Measurements from ENCODE around the gene USHBP1.

Gene USHBP1, protein sequence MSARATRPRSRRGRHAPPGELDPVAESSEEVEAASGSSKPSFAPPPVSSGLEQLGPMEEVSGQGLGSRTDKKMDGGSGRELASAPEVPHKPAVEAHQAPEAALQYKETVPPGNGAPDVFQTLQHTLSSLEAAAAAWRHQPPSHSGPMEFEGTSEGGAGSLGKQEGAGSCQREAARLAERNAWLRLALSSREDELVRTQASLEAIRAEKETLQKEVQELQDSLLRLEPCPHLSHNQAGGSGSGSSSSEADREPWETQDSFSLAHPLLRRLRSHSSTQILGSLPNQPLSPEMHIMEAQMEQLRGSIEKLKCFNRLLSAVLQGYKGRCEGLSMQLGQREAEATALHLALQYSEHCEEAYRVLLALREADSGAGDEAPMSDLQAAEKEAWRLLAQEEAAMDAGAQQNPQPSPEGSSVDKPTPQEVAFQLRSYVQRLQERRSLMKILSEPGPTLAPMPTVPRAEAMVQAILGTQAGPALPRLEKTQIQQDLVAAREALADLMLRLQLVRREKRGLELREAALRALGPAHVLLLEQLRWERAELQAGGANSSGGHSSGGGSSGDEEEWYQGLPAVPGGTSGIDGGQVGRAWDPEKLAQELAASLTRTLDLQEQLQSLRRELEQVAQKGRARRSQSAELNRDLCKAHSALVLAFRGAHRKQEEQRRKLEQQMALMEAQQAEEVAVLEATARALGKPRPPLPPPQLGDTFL

DNA sequence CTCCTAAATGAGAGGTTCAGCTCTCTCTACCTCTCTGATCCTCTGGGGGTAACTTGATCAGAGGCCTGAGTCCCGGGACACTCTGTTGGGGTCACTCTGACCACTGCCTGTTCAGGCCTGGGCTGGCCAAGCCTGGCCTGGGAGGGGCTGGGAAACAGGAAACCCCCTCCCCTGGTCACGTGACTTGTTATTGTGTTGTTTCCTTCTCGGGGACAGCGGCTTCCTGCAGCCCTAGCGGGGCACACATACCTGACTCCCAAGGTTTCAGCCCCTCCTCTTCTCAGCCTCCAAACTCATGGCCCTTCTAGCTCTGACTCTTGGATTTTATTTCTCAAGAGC lies at the start of gene USHBP1:
Gene USHBP1, minus strand, starts transcription at position 105 of the 339 bp plus-strand sequence. CDS start 446 bp downstream, outside the sequence.
- DNase-seq, result no peak

DNA sequence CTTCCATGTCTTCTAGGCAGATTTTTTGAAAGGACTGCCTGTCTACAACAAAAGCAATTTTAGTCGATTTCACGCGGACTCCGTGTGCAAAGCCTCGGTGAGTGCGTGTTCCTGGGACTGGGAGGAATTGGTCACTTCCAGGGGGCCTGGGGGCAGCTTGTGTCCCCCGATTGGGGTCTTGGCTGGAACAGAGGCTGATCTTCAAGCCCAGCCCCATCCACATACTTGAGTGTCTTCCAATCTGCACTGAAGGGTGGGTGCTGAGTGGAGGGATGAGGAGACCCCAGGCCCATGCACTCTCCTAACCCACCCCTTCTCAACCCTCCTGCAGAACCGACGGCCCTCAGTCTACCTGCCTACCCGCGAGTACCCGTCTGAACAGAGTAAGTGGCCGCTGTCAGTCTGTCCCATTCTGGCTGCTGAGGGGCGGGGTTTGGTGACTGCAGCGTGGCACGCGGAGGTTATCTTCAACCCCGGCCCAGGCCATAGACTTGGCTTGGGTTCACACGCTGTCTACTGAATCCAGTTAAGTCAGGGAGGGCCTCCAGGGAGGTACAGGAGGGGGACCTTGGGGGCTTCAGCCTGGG lies 49.6 kb upstream of the USHBP1 start:
- DNase-seq, result no peak

DNA sequence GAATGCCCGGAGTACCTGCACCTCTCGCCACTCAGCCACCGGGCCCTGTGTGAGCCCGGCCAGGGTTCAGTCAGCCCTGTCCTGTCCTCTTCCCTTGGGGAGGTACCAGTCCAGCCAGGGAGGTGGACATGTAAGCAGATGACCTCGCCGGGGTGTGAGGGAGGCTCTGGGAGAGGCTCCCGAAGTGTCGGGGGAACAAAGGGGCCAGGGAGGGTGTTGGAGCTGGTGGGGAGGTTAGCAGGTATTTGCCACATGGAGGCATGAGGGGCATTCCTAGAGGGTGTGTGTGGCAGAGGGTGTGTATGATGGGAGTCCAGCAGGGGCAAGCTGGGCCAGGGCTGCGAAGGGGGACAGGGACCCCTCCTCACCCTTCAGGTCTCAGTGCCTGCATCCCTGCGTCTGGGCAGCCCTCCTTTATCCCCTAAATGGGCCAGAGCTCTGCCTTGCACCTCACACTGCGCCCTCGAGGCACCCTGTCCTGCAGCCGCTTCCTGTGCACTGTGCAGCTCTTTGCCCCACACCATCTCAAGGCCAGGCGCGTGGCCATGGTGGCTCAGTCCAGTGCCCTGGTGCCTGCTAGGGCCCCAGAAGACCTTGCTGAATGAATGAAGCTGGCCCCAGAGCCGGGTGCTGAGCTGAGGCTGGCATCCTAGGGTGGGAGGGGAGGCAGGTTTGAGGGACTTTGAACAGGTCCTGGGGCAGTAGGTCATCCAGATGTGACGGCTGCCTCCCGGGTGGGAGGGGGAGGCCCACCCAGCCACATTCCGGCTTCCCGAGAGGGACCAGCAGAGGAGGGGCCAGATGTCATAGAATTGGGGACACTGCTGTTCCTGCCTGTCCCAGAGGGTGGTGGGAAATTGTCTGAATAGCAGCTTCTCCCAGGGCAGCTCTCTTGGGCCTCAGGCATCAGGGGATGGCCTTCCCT lies 47.9 kb upstream of the USHBP1 start:
- DNase-seq, result no peak

DNA sequence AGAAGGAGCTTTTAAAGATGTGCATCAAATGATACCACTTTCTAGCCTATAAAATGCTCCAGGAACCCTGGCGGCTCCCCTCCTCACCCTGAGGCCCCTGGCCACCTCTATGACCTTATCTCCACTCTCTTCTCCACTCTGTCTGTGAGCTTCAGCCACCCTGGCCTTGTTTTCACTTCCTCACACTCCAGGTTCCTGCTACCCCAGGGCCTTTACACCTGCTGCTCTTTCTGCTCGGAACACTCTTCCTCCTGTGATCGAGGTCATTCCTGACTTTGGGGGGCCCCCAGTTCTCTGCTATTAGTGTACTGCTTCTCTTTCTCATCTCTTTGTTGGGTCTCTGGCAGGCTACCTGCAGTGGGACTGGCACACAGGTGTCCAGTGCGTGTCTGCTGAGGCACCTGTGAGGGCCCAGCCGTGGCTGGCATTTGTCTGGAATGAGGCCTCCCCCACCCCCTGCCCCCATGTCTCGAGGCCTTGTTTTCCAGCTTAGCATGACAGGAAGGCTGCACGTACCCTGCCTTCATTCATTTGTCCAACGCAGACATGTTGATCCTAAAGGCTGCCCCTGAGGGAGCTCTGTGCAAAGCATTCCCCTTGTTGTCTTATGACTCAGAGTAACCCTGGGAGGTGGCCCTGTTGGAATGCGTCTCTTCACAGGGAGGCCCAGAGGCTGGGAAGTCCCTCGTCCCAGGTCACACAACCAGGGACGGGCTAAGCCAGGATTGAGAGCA lies 47.1 kb upstream of the USHBP1 start:
- DNase-seq, result no peak

DNA sequence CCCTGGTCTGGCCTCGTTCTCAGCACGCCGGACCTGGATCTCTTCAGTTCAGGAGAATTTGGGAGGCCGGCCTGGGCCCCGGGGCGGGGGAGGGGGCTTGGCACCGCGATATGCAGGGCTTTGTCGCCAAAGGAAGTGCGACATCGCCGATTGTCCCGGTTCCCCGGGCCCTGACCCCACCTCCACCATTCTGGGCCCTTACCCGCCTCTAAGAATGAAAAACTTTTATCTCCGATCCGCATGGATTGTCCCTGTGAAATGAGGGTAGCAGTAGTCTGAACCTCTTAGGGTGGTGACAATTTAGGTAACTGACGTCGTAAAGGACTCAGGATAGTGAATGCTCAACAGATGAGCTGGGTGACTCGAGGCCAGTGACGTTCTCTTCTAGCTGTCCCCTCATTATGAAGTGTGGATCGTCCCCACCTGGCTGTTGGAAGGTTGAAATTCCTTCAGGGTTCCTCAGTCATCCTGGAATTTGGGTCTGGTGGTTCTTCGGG lies 45.5 kb upstream of the USHBP1 start:
- DNase-seq, result no peak

DNA sequence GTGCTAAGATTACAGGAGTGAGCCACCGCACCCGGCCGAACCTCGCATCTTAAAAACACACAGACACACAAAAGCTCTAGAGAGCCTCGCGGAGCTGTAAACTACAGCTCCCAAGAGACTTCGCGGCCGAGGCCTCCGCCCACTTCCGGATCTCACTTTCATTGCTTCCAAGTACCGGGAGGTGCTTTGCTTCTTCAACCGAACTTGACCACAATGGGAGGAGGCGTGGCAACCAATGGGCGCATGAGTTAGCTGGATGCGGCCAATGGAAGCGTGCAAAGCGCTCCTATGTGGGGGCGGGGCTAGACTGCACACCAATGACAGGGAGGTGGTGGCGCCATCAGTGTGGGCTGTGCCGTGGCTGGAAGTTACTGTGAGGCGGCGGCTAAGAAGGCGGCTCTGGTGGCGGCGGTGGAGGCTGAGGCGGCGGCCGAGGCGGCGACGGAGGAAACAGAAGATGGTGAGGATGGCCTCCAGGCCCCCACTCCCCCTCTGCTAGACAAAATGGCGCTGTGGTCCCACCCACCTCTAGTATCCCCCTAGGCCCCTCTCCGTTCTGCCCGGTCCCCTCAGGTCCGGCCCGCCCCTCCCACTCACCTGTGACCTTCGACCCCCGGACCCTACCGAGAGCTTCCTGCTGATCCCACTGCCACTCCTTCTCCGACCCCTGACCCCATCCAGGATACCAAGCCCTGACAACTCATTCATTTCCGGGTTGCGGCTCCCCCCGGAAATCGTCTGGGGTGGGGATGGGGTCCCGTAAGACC lies 44.8 kb upstream of the USHBP1 start, which contains the start of gene DDA1:
Gene DDA1, plus strand, starts transcription at position 366 of the 767 bp plus-strand sequence. Its CDS starts 92 bp downstream, at position 458.
- peak; percentile 99 for DNase-seq

DNA sequence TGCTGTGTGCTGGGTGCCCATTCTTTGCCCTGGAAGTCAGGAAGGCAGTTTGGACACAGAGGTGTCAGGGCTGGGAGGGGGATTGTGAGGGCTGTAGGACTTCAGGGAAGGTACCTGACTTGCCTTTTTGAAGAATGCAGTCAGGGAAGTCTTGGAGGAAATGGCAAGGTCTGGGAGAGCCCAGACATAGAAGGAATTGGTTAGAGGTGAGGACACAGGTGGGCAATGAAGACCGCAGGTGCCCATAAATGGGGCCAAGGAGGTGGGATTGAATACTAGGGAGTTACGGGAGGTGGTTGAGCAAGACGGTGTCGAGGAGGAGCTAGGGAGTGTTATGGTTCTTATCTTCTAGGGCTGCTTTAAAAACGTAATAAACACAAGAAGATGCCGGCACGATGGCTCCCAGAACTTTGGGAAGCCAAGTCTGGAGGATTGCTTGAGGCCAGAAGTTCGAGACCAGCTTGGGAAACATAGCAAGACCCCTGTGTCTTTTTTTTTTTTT lies 43.4 kb upstream of the USHBP1 start:
- DNase-seq, result no peak

DNA sequence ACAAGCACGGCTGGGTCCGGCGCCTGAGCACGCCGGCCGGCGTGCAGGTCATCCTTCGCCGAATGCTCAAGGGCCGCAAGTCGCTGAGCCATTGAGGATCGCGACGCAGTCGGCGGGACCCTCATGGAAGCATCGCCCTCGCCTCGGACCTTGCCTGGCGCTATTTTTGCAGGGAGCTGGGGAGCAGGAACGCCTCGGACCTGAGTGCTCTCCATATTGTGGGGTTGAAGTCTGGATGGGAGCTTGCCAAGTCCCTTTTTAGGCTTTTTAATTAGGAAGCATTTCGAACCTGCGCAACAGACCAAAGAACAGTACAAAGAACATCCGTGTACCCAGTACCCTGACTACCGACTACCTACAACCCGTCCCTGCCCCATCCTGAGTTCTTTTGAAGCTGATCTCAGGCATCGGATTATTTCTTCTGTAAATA lies 41.8 kb upstream of the USHBP1 start:
- no peak for DNase-seq

DNA sequence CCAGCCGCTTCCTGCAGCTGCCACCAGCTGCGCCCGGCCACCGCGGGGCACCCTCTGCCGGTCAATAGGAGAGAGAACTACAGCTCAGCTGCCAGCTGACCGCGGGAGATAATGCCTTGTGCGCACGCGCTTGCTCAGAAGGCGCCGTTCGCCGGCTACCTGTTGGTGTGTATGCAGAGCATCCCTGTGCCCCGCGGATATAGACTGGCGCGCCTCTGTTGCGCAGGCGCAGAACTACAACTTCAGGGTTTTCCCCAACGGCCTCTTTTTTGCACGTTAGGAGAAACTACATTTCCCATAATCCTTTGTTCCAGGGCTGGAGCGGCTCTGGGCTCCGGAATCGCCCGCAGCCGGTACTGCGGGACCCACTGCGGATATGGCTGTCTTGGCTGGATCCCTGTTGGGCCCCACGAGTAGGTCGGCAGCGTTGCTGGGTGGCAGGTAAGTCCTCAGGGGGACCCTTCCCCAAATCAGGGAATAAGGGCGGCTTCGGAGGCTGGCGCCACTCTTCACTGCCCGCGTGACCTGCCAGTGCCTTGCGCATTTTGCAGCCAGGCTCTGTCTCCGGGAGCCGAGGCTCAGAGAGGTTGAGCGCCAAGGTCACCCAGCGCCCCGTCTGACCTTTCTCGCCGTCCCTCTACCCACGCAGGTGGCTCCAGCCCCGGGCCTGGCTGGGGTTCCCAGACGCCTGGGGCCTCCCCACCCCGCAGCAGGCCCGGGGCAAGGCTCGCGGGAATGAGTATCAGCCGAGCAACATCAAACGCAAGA lies 41.2 kb upstream of the USHBP1 start, which contains the start of gene MRPL34:
Gene MRPL34, plus strand, starts transcription at position 356 of the 768 bp plus-strand sequence. Its CDS starts 21 bp downstream, at position 377.
- DNase-seq, result peak; percentile 98

DNA sequence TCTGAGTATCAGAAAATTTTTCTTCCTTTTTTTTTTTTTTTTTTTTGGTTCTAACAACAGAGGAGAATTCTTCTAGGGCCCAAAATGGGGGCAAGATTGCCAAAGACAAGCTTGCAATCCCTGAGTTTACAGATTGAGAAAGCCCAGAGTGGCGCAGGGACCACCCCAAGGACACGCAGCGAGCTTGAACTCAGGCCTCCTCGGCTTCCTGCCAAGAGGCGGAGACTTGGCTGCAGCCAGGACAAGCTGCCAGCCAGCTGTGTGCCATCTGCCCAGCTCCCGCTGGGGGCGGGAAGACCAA lies 40.6 kb upstream of the USHBP1 start:
- DNase-seq, result no peak

DNA sequence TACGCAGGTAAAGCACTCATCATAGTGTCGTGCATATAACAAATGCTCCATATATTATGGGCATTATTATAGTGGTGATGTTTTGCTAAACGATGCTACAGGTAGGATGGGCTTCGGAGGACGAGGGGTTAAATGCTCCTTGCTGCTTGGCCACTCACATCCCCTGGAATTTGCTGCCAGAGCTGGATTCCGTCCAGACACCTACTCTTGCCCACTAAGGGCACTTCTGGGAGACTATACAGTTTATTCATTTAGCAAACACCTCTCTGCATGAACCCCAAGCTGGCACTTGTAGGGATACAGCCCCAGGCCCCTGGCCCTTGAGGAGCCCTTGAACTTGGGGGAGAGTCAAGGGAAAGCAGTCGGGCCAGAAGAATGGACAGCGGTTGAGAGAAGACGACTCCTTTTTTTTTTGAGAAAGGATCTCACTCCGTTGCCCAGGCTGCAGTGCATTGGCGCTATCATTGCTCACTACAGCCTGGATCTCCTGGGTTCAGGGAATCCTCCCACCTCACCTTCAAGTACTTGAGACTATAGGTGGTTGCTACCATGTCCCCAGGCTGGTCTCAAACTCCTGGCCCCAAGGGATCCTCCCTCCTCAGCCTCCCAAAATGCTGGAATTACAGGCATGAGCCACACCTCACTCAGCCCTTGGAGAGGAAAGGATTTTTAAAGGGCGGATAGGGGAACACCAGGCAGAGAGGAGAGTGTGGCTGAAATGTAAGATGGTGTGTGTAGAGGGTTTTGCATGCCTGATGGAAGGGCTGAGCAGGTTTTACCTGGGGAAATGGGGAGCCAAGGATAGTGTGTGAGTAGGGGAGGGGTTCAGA lies 40.1 kb upstream of the USHBP1 start:
- no peak for DNase-seq

DNA sequence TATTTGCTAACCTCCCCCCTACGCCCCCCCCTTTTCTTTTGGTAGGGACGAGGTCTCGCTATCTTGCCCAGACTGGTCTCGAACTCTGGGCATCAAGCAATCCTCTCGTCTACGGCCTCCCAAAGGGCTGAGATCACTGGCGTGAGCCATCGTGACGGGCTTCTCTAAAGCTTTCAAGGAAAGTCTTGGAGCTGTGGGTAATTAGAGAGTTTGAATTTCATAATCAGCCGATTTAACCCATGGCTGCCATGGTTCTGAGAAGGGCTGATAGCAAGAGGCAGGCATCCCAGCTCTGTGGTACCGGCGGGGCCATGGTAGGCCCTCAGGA lies 39.4 kb upstream of the USHBP1 start:
- no peak for DNase-seq

DNA sequence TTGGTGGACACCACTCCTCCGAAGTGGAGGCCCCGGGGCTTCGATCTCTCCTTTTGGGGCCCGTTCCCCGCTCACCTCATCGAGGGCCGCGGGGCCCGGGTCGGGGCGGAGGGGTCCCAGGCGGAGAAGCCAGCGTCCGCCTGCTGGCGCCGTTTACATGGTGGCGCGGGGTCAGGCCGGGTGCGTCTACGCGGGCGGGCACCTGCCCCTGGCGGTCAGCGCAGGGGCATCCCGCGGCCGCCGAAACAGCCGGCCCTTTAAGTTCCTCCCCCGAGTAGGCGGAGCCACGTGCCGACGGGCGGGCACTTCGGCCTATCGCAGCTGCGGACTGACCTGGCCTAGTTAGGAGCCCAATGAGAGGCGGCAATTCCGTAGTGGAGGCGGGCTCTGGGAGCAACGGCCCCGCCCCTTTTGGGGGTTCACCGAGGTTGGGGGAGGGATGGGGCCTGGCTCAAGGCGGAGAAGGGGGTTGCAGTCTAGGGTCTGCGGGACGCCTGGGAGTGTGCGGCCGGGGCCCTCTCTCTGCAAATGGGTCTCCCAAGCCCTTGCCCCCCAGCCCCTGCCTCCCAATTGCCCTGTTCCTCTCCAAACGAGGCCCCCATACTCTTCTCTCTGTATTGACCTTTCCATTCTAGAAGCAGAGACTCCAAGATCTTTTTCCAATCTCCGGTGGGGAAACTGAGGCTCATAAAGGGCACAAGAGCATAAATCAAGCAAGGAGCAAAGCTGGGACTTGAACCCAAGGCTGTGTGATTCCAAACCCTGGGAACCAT lies 38.8 kb upstream of the USHBP1 start, which contains the start of gene ABHD8:
Gene ABHD8, minus strand, starts transcription at position 259 of the 773 bp plus-strand sequence. CDS start 1,809 bp downstream, outside the sequence.
- DNase-seq, result peak; percentile 95

DNA sequence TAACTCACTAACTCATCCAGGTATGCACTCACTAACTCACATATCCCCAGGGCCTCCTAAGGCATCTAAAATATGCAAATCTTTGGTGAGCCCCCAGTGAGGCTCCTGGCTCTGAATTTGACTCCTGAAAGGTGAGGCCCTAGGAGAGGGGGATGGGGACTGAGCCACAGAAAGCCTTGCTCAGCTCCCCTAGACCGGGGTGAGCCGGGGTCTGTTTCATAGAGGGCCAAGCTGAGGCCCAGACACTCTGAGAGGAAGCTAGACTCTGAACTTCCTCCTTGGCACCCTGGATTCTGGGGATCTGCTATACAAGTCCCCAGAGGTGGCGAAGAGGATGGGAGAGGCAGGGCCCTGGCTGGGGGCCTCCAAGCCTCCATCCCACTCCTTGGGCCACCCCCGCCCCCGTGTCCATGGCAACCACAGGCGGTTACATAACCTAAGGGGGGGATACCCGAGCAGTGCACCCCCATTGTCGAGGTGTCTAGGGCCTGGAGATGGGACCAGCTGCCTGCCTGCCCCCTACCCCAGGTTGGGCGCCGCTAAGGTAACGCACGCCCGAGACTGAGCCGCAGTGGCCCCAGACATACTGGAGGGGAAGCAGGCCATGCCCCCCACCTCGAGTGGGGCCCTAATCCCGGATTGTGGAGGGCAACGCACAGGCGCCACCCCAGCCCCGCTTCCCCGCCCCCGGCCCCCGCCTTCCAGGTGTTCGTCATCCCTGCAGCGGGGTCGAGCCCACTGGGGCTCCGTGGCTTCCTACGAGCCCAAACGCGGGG lies 38.0 kb upstream of the USHBP1 start:
- DNase-seq, result no peak

DNA sequence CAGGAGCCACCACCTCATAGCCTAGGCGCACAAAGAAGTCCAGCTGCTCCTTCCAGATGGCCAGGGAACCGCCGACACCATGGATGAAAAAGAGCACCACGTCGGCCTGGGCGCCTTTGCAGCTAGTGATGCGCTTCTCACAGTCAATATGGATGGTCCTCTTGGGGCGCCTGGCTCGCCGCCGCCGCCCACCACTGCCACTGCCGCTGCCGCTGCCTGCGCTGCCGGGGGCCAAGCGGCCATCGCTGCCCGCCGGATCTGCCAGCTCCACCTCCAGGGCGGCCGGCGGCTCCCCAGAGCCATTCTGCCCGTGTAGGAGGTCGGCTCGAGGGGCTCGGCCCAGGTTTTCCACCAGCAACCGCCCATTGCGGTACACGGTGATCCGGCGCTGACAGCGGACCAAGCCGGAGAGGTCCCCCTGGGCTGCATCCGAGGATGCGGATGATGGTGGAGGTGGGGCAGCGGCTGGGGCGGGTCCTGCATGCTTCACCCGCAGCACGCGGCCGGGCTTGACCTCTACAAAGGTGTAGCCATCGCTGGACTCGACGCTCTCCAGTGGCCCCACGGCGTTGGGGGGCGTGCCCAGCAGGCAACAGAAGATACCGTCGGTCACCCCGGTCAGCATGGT lies 36.6 kb upstream of the USHBP1 start:
- DNase-seq, result no peak

DNA sequence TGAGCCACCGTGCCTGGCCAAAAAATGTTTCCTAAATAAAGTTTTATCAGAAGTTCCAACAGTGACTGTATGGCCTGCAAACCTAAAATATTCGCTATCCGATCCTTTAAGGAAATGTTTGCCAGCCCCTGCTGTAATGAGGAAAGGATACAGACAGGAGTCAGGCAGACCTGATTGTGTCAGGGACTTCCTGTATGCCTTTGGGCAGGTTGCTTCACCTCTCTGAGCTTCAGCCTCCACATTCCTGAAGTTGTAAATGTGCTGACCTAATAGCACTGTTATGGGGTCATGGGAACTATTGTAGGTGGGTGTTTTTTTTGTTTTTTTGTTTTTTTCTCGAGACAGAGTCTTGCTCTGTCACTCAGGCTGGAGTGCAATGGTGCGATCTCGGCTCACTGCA lies 32.4 kb upstream of the USHBP1 start:
- no peak for DNase-seq

DNA sequence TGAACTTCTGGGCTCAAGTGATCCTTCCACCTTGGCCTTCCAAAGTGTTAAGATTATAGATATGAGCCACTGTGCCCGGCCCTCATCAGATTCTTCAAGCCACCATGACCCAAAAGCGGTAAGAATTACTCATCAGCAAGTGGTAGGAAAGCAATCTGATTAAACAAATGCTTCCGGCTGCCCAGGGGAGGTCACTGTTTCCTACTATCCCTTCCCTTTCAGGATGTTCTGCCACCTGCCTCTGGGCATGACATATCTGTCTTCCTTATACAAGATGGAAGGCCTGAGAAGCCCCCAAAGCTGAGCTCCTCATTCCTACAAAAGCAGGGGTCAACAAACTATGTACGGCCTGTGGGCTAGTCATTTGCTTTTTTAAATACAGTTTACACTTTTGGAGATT lies 31.7 kb upstream of the USHBP1 start:
- no peak for DNase-seq
